22Rv1 (cell line): Measurements from ENCODE around the gene HLCS.

ENCODE experiments used
- ZFX ChIP-seq: fragments of 450-650 bp; IDR thresholded peaks from 2 replicates; pipeline ENCODE4 v1.6.1; 2017; ENCODE audit warnings: antibody characterized with exemption, borderline replicate concordance
- TF ChIP-seq, protein P1 (sequence below): fragments of 450-650 bp; IDR thresholded peaks from 2 replicates; pipeline ENCODE4 v1.5.1; 2017; ENCODE audit warnings: mild to moderate bottlenecking

DNA sequence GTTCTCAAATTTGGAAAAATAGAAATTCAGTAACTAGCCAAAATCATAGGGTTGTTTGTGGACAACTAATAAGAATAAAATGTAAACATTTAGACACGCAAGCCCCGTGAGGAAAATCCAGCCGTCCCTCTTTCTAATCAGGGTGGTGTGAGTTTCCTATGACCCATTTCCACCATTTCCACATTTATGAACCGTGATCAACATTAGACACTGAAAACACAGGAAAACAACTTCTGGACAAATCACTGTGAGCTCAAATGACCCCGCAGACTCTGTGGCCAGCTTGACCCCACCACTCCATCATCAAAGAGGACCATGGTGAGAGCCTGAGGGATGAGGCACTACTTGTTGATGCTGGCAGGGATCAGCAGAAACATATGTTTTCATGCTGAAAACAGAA, 166.6 kb downstream of the HLCS start:
- TF ChIP-seq, protein P1, sequence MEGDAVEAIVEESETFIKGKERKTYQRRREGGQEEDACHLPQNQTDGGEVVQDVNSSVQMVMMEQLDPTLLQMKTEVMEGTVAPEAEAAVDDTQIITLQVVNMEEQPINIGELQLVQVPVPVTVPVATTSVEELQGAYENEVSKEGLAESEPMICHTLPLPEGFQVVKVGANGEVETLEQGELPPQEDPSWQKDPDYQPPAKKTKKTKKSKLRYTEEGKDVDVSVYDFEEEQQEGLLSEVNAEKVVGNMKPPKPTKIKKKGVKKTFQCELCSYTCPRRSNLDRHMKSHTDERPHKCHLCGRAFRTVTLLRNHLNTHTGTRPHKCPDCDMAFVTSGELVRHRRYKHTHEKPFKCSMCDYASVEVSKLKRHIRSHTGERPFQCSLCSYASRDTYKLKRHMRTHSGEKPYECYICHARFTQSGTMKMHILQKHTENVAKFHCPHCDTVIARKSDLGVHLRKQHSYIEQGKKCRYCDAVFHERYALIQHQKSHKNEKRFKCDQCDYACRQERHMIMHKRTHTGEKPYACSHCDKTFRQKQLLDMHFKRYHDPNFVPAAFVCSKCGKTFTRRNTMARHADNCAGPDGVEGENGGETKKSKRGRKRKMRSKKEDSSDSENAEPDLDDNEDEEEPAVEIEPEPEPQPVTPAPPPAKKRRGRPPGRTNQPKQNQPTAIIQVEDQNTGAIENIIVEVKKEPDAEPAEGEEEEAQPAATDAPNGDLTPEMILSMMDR, result no peak
- TF ChIP-seq ZFX, result no peak
